IPS-15b (cell line): Measurements from ENCODE around the gene AGMO.

ENCODE experiments used
- H3K27me3 ChIP-seq: one replicate; pipeline ENCODE4 v1.6.1; 2013; ENCODE audit warnings: low read length; ENCODE audit not compliant: control insufficient read depth, insufficient read depth
- H3K36me3 ChIP-seq: one replicate; pipeline ENCODE4 v1.6.1; 2013; ENCODE audit warnings: low read length; ENCODE audit not compliant: control insufficient read depth, insufficient read depth
- H3K4me1 ChIP-seq: one replicate; pipeline ENCODE4 v1.6.1; 2013; ENCODE audit warnings: mild to moderate bottlenecking, low read length; ENCODE audit not compliant: control insufficient read depth, insufficient read depth
- H3K4me3 ChIP-seq: one replicate; pipeline ENCODE4 v1.5.1; 2013; ENCODE audit warnings: low read depth, low read length
- H3K9ac ChIP-seq: one replicate; pipeline ENCODE4 v1.6.1; 2013; ENCODE audit warnings: low read depth, mild to moderate bottlenecking, low read length
- H3K9me3 ChIP-seq: one replicate; pipeline ENCODE4 v1.6.1; 2013; ENCODE audit warnings: mild to moderate bottlenecking, low read length; ENCODE audit not compliant: control insufficient read depth, insufficient read depth

Gene AGMO

GRCh38 chr7:15248514-15248913 is 313.3 kb downstream of the AGMO start:
- Histone ChIP-seq H3K27me3 (no peaks in the 10 kb centered on the region), H3K9ac (no peak overlapping the region), H3K9me3 (no peaks in the 10 kb centered on the region), H3K36me3 (no peaks in the 10 kb centered on the region), H3K4me1 (no peaks in the 10 kb centered on the region), H3K4me3 (no peak overlapping the region)

DNA sequence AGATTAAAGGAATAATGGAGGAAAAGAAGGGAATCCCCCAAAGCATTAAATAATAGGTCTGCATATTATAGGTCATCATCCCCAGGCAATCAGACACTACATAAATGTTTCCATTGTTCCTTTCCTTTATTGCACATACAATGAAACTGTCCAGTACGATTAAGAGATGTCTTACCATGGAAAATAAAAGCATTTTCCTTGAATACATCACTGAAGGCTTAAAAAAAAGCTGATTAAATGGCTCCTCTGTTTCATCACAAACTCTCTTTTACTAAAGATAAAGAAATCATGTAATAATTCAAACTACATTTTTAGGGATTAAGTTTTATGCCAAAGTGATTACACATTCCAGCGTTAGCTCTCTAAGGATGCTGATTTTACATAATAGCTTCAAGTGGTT is 316.0 kb downstream of the AGMO start:
- no peak overlapping the region for H3K9ac ChIP-seq
- H3K4me1 ChIP-seq, result no peaks in the 10 kb centered on the region
- H3K27me3 ChIP-seq, result no peaks in the 10 kb centered on the region
- H3K36me3 ChIP-seq, result no peaks in the 10 kb centered on the region
- no peaks in the 10 kb centered on the region for H3K9me3 ChIP-seq
- no peak overlapping the region for H3K4me3 ChIP-seq

GRCh38 chr7:15239801-15240200 is 322.0 kb downstream of the AGMO start:
- Histone ChIP-seq H3K36me3 (no peaks in the 10 kb centered on the region), H3K9me3 (no peaks in the 10 kb centered on the region), H3K27me3 (no peaks in the 10 kb centered on the region), H3K4me3 (no peak overlapping the region), H3K4me1 (no peaks in the 10 kb centered on the region), H3K9ac (no peak overlapping the region)

DNA sequence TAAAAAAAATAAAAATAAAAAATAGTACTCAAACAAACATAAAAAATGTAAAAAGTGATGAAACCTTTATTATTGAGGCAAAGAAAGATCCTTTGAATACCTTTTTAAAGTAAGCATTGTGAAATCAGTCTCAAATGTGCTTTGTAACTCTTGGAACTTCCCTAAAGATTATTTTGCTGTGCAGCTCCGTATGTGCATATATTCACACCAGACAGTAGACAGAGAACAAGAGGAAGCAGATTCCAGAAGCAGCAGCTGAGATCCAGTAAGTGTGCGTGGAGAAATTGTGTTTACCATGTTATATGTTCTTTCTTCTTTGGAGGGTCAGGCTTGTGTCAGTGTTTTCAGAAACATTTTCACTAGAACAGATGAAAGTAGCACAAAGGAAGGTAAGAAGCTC is 324.9 kb downstream of the AGMO start:
- Histone ChIP-seq H3K4me3 (no peak overlapping the region), H3K27me3 (no peaks in the 10 kb centered on the region), H3K36me3 (no peaks in the 10 kb centered on the region), H3K9me3 (no peaks in the 10 kb centered on the region), H3K4me1 (no peaks in the 10 kb centered on the region), H3K9ac (no peak overlapping the region)

DNA sequence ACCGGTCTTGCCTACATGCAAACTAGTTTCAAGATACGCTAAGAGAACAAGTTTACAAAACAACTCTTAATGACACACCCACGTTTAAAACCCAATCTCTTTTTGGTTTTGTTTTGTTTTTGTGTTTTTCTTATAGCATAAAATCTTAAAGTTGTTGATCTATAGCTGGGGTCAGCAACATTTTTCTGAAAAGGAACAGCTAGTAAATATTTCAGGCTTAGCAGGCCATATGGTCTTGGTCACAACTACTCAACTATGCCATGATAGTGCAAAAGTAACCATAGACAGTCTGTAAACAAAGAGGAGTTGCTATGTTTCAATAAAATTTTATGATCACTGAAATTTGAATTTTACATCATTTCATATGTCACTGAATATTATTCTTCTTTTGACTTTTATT is 327.4 kb downstream of the AGMO start:
- H3K27me3 ChIP-seq, result no peaks in the 10 kb centered on the region
- H3K36me3 ChIP-seq, result no peaks in the 10 kb centered on the region
- no peak overlapping the region for H3K4me3 ChIP-seq
- no peaks in the 10 kb centered on the region for H3K9me3 ChIP-seq
- H3K4me1 ChIP-seq, result no peaks in the 10 kb centered on the region
- no peak overlapping the region for H3K9ac ChIP-seq

DNA sequence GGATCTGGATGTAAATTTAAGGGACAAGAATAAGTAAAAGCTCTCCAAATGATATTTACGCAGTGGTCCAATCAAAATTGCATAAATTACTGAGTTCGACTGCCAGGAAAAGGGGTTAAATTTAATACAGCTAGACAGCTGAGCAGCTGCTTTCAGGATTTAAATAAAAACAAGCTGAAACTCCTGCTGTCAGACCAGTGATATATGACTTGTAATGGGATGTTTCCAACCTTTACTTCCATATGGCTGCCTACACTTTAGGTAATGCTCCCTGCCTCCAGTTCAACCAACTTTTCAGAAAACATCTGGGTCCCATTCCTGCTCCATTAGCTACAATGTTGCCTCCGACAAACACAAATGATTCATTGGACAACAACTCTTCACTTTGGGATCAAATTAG is 333.0 kb downstream of the AGMO start:
- Histone ChIP-seq H3K9ac (no peak overlapping the region), H3K9me3 (no peaks in the 10 kb centered on the region), H3K4me3 (no peak overlapping the region), H3K36me3 (no peaks in the 10 kb centered on the region), H3K4me1 (no peaks in the 10 kb centered on the region), H3K27me3 (no peaks in the 10 kb centered on the region)

- no peak overlapping the region for H3K9ac ChIP-seq
- H3K4me1 ChIP-seq, result no peaks in the 10 kb centered on the region
- H3K27me3 ChIP-seq, result no peaks in the 10 kb centered on the region
- H3K4me3 ChIP-seq, result no peak overlapping the region
- H3K9me3 ChIP-seq, result no peaks in the 10 kb centered on the region
- no peaks in the 10 kb centered on the region for H3K36me3 ChIP-seq
Measured at GRCh38 chr7:15225981-15226380, 335.8 kb downstream of the AGMO start.

GRCh38 chr7:15219758-15220157 is 342.1 kb downstream of the AGMO start:
- H3K4me1 ChIP-seq, result no peaks in the 10 kb centered on the region
- H3K27me3 ChIP-seq, result no peaks in the 10 kb centered on the region
- H3K36me3 ChIP-seq, result no peaks in the 10 kb centered on the region
- no peaks in the 10 kb centered on the region for H3K9me3 ChIP-seq
- no peak overlapping the region for H3K4me3 ChIP-seq
- no peak overlapping the region for H3K9ac ChIP-seq

DNA sequence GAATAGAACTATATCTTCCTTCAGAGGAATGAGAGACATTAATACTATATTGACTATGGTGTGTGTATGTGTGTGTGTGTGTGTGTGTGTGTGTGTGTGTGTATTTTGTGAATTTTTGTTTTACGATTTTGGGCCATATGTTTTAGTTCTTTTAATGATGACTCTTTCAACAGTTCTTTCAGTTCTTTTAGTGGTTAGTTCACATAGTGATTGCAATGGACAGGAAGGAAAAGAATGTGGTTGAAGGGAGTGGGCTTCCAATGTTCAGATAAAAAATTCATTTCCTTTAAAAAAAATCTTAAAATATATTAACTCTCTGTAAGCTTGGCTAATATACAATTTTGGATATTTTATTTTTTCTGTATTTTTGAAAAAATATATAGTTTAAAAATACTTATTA is 343.6 kb downstream of the AGMO start:
- no peaks in the 10 kb centered on the region for H3K4me1 ChIP-seq

GRCh38 chr7:15215616-15216015 is 346.2 kb downstream of the AGMO start:
- H3K4me1 ChIP-seq, result no peaks in the 10 kb centered on the region
- no peaks in the 10 kb centered on the region for H3K36me3 ChIP-seq
- no peak overlapping the region for H3K4me3 ChIP-seq
- H3K9ac ChIP-seq, result no peak overlapping the region
- no peaks in the 10 kb centered on the region for H3K9me3 ChIP-seq
- no peaks in the 10 kb centered on the region for H3K27me3 ChIP-seq

More for the DNA sequence above, 343.6 kb downstream of the AGMO start:
- Histone ChIP-seq H3K36me3 (no peaks in the 10 kb centered on the region), H3K27me3 (no peaks in the 10 kb centered on the region), H3K9me3 (no peaks in the 10 kb centered on the region), H3K4me3 (no peak overlapping the region), H3K9ac (no peak overlapping the region)

- Histone ChIP-seq H3K9ac (no peak overlapping the region), H3K4me1 (no peaks in the 10 kb centered on the region), H3K9me3 (no peaks in the 10 kb centered on the region), H3K36me3 (no peaks in the 10 kb centered on the region), H3K27me3 (no peaks in the 10 kb centered on the region), H3K4me3 (no peak overlapping the region)
Measured at GRCh38 chr7:15214976-15215375, 346.8 kb downstream of the AGMO start.

DNA sequence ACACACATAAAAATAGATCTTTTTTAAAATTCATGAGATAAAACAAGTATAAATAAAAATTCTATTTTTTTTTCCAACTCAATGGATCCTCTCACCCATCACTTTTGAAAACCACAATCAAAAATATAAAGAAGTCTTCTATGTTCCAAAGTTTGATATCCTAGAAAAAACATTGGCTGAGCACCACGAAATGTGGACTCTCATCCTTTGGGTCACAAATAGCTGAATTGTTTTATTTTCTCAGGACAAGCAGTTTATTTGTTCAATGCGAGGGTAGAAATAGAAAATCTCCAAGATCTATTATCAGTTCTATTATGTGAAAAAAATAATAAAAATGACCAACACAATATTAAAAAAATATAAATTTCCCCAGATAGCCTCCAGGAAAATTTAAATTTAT is 348.7 kb downstream of the AGMO start:
- H3K4me1 ChIP-seq, result no peaks in the 10 kb centered on the region
- H3K36me3 ChIP-seq, result no peaks in the 10 kb centered on the region
- H3K27me3 ChIP-seq, result no peaks in the 10 kb centered on the region

DNA sequence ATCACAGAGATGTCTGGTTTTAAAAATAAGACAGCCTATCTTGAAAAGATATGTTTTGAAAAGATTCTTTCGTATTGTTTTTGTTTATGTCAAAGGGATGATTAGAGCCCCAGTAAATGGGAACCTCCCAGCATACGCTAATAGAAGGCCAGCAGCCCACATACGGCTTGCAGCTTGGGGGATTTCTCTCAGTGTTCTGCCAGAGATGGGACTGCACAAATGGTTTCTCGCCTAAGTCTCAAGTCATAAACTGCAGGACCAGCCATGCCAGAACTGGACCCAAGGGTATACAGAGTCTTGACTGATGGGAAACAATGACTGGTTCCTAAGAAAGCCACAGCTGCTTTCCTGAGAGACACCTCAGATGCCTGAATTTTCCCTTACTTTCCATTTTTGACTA is 352.4 kb downstream of the AGMO start:
- Histone ChIP-seq H3K9ac (no peak overlapping the region), H3K4me1 (no peaks in the 10 kb centered on the region), H3K36me3 (no peaks in the 10 kb centered on the region), H3K4me3 (no peak overlapping the region), H3K9me3 (no peaks in the 10 kb centered on the region), H3K27me3 (no peaks in the 10 kb centered on the region)

More for the DNA sequence above, 348.7 kb downstream of the AGMO start:
- Histone ChIP-seq H3K4me3 (no peak overlapping the region), H3K9ac (no peak overlapping the region), H3K9me3 (no peaks in the 10 kb centered on the region)
